ENCODE results near the gene DUSP15.
"Not testable (repeated sequence)": the region's sequence is repeated elsewhere in the genome, so short reads cannot be mapped to it uniquely, and the experiment has no call there.

Gene DUSP15

GRCh38 chr20:31869942-31870725, at the start of gene DUSP15, which contains the start of gene TTLL9:
DUSP15 (minus strand) TSS chr20:31870527; CDS start chr20:31870337, 190 bp downstream.
TTLL9 (plus strand) TSS chr20:31870634; CDS start chr20:31871127, 493 bp downstream.
- no peak for DNase-seq

- DNase-seq: no peak
These were observed 49.3 kb upstream of the DUSP15 start for GRCh38 chr20:31919410-31920155.

GRCh38 chr20:31918466-31919105, 48.3 kb upstream of the DUSP15 start:
- no peak for DNase-seq

- DNase-seq: not testable (repeated sequence)
These were observed 47.7 kb upstream of the DUSP15 start for GRCh38 chr20:31917962-31918412.

- no peak for DNase-seq
These were observed 46.4 kb upstream of the DUSP15 start for GRCh38 chr20:31916708-31917107.

- no peak for DNase-seq
These were observed 45.4 kb upstream of the DUSP15 start for GRCh38 chr20:31915491-31916280.

GRCh38 chr20:31914170-31914569, 43.8 kb upstream of the DUSP15 start:
- no peak for DNase-seq

- DNase-seq: no peak
These were observed 43.3 kb upstream of the DUSP15 start for GRCh38 chr20:31913431-31914157.

GRCh38 chr20:31910071-31910803, 39.9 kb upstream of the DUSP15 start:
- DNase-seq: no peak

- DNase-seq: no peak
These were observed 39.1 kb upstream of the DUSP15 start for GRCh38 chr20:31909253-31910070.

- DNase-seq: no peak
These were observed 38.1 kb upstream of the DUSP15 start for GRCh38 chr20:31908424-31908823.

- DNase-seq: no peak
These were observed 37.7 kb upstream of the DUSP15 start for GRCh38 chr20:31908016-31908415.

GRCh38 chr20:31907046-31907445, 36.7 kb upstream of the DUSP15 start:
- DNase-seq: no peak

- no peak for DNase-seq
These were observed 35.7 kb upstream of the DUSP15 start for GRCh38 chr20:31906001-31906400.

GRCh38 chr20:31903627-31904386, 33.5 kb upstream of the DUSP15 start:
- no peak for DNase-seq

GRCh38 chr20:31901615-31902014, 31.3 kb upstream of the DUSP15 start:
- DNase-seq: no peak

GRCh38 chr20:31897541-31897940, 27.2 kb upstream of the DUSP15 start:
- no peak for DNase-seq

- no peak for DNase-seq
These were observed 25.7 kb upstream of the DUSP15 start for GRCh38 chr20:31896049-31896448.

GRCh38 chr20:31894980-31895675, 24.8 kb upstream of the DUSP15 start:
- DNase-seq: no peak
